ENCODE results near the gene ROPN1B.

DNA sequence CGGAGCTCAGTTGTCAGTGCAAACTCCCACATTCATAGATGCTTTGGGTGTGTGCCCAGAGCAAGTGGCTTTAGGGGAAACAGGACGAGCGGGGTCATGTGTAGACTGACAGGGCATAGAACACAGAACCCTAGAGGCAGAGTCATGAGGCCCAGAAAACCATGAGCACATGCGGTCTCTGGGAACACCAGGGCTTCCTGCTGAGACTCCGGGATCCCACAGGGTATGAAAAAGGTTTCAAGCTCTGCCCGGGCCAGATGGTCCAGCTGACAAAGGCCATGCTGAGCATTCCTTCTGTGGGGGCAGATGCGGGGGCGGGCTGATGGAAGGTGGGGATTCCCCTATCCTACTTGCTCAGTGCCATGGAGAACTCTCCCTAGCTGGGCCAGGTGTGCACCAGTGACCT lies 44.8 kb downstream of the ROPN1B start:
- TF ChIP-seq CTCF (IDR thresholded peaks at IDR 0.05; ENCODE audit: insufficient read depth, low read length, poor library complexity, severe bottlenecking) (no peak), EZH2phosphoT487 (conservative IDR thresholded peaks at IDR 0.05; ENCODE audit: low read length) (no peak)
